ENCODE measurements around the gene MACROD2.

The MACROD2 gene

GRCh38 chr20:15582146-15582760 lies 1586.9 kb downstream of the MACROD2 start:
- no peak for TF ChIP-seq CTCF (IDR thresholded peaks at IDR 0.05)
- H3K27ac ChIP-seq: no peak overlapping the region
- H3K36me3 ChIP-seq (ENCODE audit: control insufficient read depth, insufficient read depth, low read length): no peaks in the 10 kb centered on the region
- no peaks in the 10 kb centered on the region for H3K4me1 ChIP-seq
- H3K27me3 ChIP-seq (ENCODE audit: control insufficient read depth, insufficient read depth, low read length): no peaks in the 10 kb centered on the region
- no peak overlapping the region for H3K9ac ChIP-seq
- no peak overlapping the region for H3K4me3 ChIP-seq (ENCODE audit: low read depth, low read length)
- H2AFZ ChIP-seq: no peak overlapping the region
- no peaks in the 10 kb centered on the region for H3K9me3 ChIP-seq (ENCODE audit: control insufficient read depth, low read length)
- no peaks in the 10 kb centered on the region for H3K79me2 ChIP-seq
- H3K4me2 ChIP-seq (ENCODE audit: low read length): no peak overlapping the region

DNA sequence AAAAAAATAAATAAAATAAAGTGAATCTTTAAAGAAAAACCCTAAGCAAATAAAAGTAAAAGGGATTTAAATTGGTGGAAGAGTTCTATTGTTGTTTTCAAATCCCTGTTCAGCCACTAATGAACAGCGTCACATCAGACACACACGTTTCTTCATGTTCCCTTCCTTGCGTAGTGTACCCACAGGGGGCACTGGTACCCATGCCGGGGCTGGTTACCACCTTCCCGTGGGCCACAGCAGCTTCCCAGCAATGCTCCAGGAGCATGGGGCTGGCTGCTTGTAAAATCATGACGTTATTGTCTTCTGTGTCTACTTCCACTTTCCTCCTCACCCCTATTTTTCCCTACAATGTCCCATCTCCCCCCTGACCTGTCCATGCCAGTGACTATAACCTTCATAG lies 1589.2 kb downstream of the MACROD2 start:
- no peak for TF ChIP-seq CTCF (IDR thresholded peaks at IDR 0.05)
- no peaks in the 10 kb centered on the region for H3K79me2 ChIP-seq
- no peak overlapping the region for H3K4me3 ChIP-seq (ENCODE audit: low read depth, low read length)
- H3K9ac ChIP-seq: no peak overlapping the region
- no peaks in the 10 kb centered on the region for H3K36me3 ChIP-seq (ENCODE audit: control insufficient read depth, insufficient read depth, low read length)
- no peak overlapping the region for H2AFZ ChIP-seq
- H3K27ac ChIP-seq: no peak overlapping the region
- H3K27me3 ChIP-seq (ENCODE audit: control insufficient read depth, insufficient read depth, low read length): no peaks in the 10 kb centered on the region
- no peaks in the 10 kb centered on the region for H3K9me3 ChIP-seq (ENCODE audit: control insufficient read depth, low read length)
- H3K4me1 ChIP-seq: no peaks in the 10 kb centered on the region
- H3K4me2 ChIP-seq (ENCODE audit: low read length): no peak overlapping the region

GRCh38 chr20:15593081-15593480 lies 1597.8 kb downstream of the MACROD2 start:
- H3K36me3 ChIP-seq (ENCODE audit: control insufficient read depth, insufficient read depth, low read length): no peaks in the 10 kb centered on the region
- no peak overlapping the region for H2AFZ ChIP-seq
- no peaks in the 10 kb centered on the region for H3K79me2 ChIP-seq
- H3K27ac ChIP-seq: no peak overlapping the region
- H3K4me1 ChIP-seq: no peaks in the 10 kb centered on the region
- no peak overlapping the region for H3K9ac ChIP-seq
- H3K9me3 ChIP-seq (ENCODE audit: control insufficient read depth, low read length): no peaks in the 10 kb centered on the region
- H3K4me2 ChIP-seq (ENCODE audit: low read length): no peak overlapping the region
- no peak overlapping the region for H3K4me3 ChIP-seq (ENCODE audit: low read depth, low read length)
- no peaks in the 10 kb centered on the region for H3K27me3 ChIP-seq (ENCODE audit: control insufficient read depth, insufficient read depth, low read length)
- no peak for TF ChIP-seq CTCF (IDR thresholded peaks at IDR 0.05)

GRCh38 chr20:15594158-15594695 lies 1598.9 kb downstream of the MACROD2 start:
- no peak overlapping the region for H3K4me3 ChIP-seq (ENCODE audit: low read depth, low read length)
- no peaks in the 10 kb centered on the region for H3K9me3 ChIP-seq (ENCODE audit: control insufficient read depth, low read length)
- no peaks in the 10 kb centered on the region for H3K4me1 ChIP-seq
- no peak overlapping the region for H3K27ac ChIP-seq
- H3K36me3 ChIP-seq (ENCODE audit: control insufficient read depth, insufficient read depth, low read length): no peaks in the 10 kb centered on the region
- TF ChIP-seq CTCF (IDR thresholded peaks at IDR 0.05): no peak
- H3K9ac ChIP-seq: no peak overlapping the region
- no peak overlapping the region for H2AFZ ChIP-seq
- no peaks in the 10 kb centered on the region for H3K27me3 ChIP-seq (ENCODE audit: control insufficient read depth, insufficient read depth, low read length)
- H3K4me2 ChIP-seq (ENCODE audit: low read length): no peak overlapping the region
- H3K79me2 ChIP-seq: no peaks in the 10 kb centered on the region

Data from parathyroid adenoma (tissue), 2 donors.